Liver (tissue), 9 donors: ENCODE results near the gene NIBAN1. TPM values are rescaled to one million over a fixed set of nuclear protein-coding genes. Genes with fewer than 3 reads are reported as not detected.

ENCODE experiments used
- DNase-seq: peaks from one replicate; pipeline ENCODE4 v3.0.0-alpha.2; 2017; ENCODE audit warnings: low spot score
- H3K27ac ChIP-seq, 2 donors: one replicate each; pipeline ENCODE4 v1.7.0; 2013; ENCODE audit warnings: inconsistent platforms in 2 of 2, low read length in 2 of 2, control low read depth in 1 of 2, low read depth in 1 of 2, mild to moderate bottlenecking in 1 of 2
- H3K27me3 ChIP-seq, 4 donors: one replicate each; pipeline versions ENCODE4 v1.6.1 to v1.7.0; 2013; ENCODE audit warnings: low read length in 3 of 4, inconsistent platforms in 1 of 4, mild to moderate bottlenecking in 1 of 4, moderate library complexity in 1 of 4; ENCODE audit not compliant: control insufficient read depth in 4 of 4, insufficient read depth in 4 of 4
- H3K36me3 ChIP-seq, 4 donors: one replicate each; pipeline versions ENCODE4 v1.6.1 to v1.7.0; 2013; ENCODE audit warnings: low read length in 3 of 4, mild to moderate bottlenecking in 3 of 4, low read depth in 1 of 4, moderate library complexity in 1 of 4; ENCODE audit not compliant: control insufficient read depth in 4 of 4, insufficient read depth in 3 of 4
- H3K4me1 ChIP-seq, 4 donors: one replicate each; pipeline versions ENCODE4 v1.6.1 to v1.7.0; 2013; ENCODE audit warnings: low read length in 3 of 4, mild to moderate bottlenecking in 3 of 4, moderate library complexity in 1 of 4; ENCODE audit not compliant: control insufficient read depth in 4 of 4, insufficient read depth in 4 of 4
- H3K4me3 ChIP-seq, 3 donors: one replicate each; pipeline versions ENCODE4 v1.6.1 to v1.7.0; 2013; ENCODE audit warnings: low read length in 3 of 3, control low read depth in 1 of 3, low read depth in 1 of 3, mild to moderate bottlenecking in 1 of 3
- H3K9ac ChIP-seq, 2 donors: one replicate each; pipeline ENCODE4 v1.7.0; 2013; ENCODE audit warnings: low read length in 2 of 2, mild to moderate bottlenecking in 2 of 2, moderate library complexity in 2 of 2, control low read depth in 1 of 2, low read depth in 1 of 2
- H3K9me3 ChIP-seq, 4 donors: one replicate each; pipeline versions ENCODE4 v1.6.1 to v1.7.0; 2013; ENCODE audit warnings: low read length in 3 of 4; ENCODE audit not compliant: control insufficient read depth in 4 of 4
- CTCF ChIP-seq: fragments of 150-350 bp; IDR thresholded peaks from 2 replicates; pipeline ENCODE4 v1.5.1; 2017; ENCODE audit warnings: improper control_type of control experiment, low read depth, low read length; ENCODE audit not compliant: missing input control
- EGR1 ChIP-seq, 2 donors: IDR thresholded peaks; 2 replicates each; pipeline ENCODE4 v1.6.1; 2016 to 2018; ENCODE audit warnings: antibody characterized with exemption in 2 of 2, low read depth in 2 of 2
- FOXA1 ChIP-seq: IDR thresholded peaks from 2 replicates; pipeline ENCODE4 v1.6.1; 2016; ENCODE audit warnings: antibody characterized with exemption
- FOXA2 ChIP-seq: IDR thresholded peaks from 2 replicates; pipeline ENCODE4 v1.6.1; 2016; ENCODE audit warnings: antibody characterized with exemption
- HNF4A ChIP-seq, 2 donors: conservative IDR thresholded peaks; 2 replicates each; pipeline ENCODE4 v1.6.1; 2016; ENCODE audit warnings: antibody characterized with exemption in 2 of 2, mild to moderate bottlenecking in 2 of 2
- HNF4G ChIP-seq: IDR thresholded peaks from 2 replicates; pipeline ENCODE4 v1.6.1; 2016; ENCODE audit warnings: antibody characterized with exemption
- JUND ChIP-seq, 2 donors: IDR thresholded peaks; 2 replicates each; pipeline ENCODE4 v1.6.1; 2016; ENCODE audit warnings: antibody characterized with exemption in 2 of 2
- MAX ChIP-seq: IDR thresholded peaks from 2 replicates; pipeline ENCODE4 v1.6.1; 2016; ENCODE audit warnings: antibody characterized with exemption
- NR2F2 ChIP-seq: IDR thresholded peaks from 2 replicates; pipeline ENCODE4 v1.6.1; 2016; ENCODE audit warnings: antibody characterized with exemption
- RAD21 ChIP-seq, 2 donors: IDR thresholded peaks; 2 replicates each; pipeline ENCODE4 v1.6.1; 2016; ENCODE audit warnings: antibody characterized with exemption in 2 of 2, mild to moderate bottlenecking in 2 of 2
- REST ChIP-seq: IDR thresholded peaks from 2 replicates; pipeline ENCODE4 v1.6.1; 2016; ENCODE audit warnings: antibody characterized with exemption, mild to moderate bottlenecking
- RXRA ChIP-seq, 2 donors: IDR thresholded peaks; 2 replicates each; pipeline ENCODE4 v1.6.1; 2017 to 2018; ENCODE audit warnings: antibody characterized with exemption in 2 of 2, mild to moderate bottlenecking in 1 of 2
- SP1 ChIP-seq: IDR thresholded peaks from 2 replicates; pipeline ENCODE4 v1.6.1; 2018; ENCODE audit warnings: antibody characterized with exemption, mild to moderate bottlenecking
- TAF1 ChIP-seq: conservative IDR thresholded peaks from 2 replicates; pipeline ENCODE4 v1.6.1; 2016; ENCODE audit warnings: antibody characterized with exemption, mild to moderate bottlenecking
- YY1 ChIP-seq: IDR thresholded peaks from 2 replicates; pipeline ENCODE4 v1.6.1; 2016; ENCODE audit warnings: antibody characterized with exemption, mild to moderate bottlenecking
- WGBS: extraction: QIAGEN DNeasy Blood & Tissue Kit; methylation state at CpG from one replicate; pipeline ENCODE4 v1.1.7; 2013; 5-methylcytosine and 5-hydroxymethylcytosine counted together
- polyA plus RNA-seq, 2 donors: library from polyadenylated mRNA; stranded (reverse) in 1 of 2; unstranded in 1 of 2; fragments of 200-250 nt in 1 of 2; fragments of >200 nt in 1 of 2; fragmentation: Nextera tagmentation in 1 of 2; extraction: Ambion mirVana in 1 of 2; gene quantifications; one replicate each; pipeline versions ENCODE4 v1.2.1 to v1.2.3, GENCODE V29; 2013 to 2015
- total RNA-seq, 2 donors: library from RNA; depleted of rRNA; stranded (reverse); fragments of >200 nt; gene quantifications; one replicate each; pipeline ENCODE4 v1.2.3, GENCODE V29; 2014
- TF ChIP-seq, protein P1 (sequence below): IDR thresholded peaks from 2 replicates; pipeline ENCODE4 v1.6.1; 2016; ENCODE audit warnings: antibody characterized with exemption
- donor health status: healthy.
- donor health status: healthy.
- donor health status: healthy.
- donor health status: healthy.
- donor health status: healthy.

The NIBAN1 gene, protein sequence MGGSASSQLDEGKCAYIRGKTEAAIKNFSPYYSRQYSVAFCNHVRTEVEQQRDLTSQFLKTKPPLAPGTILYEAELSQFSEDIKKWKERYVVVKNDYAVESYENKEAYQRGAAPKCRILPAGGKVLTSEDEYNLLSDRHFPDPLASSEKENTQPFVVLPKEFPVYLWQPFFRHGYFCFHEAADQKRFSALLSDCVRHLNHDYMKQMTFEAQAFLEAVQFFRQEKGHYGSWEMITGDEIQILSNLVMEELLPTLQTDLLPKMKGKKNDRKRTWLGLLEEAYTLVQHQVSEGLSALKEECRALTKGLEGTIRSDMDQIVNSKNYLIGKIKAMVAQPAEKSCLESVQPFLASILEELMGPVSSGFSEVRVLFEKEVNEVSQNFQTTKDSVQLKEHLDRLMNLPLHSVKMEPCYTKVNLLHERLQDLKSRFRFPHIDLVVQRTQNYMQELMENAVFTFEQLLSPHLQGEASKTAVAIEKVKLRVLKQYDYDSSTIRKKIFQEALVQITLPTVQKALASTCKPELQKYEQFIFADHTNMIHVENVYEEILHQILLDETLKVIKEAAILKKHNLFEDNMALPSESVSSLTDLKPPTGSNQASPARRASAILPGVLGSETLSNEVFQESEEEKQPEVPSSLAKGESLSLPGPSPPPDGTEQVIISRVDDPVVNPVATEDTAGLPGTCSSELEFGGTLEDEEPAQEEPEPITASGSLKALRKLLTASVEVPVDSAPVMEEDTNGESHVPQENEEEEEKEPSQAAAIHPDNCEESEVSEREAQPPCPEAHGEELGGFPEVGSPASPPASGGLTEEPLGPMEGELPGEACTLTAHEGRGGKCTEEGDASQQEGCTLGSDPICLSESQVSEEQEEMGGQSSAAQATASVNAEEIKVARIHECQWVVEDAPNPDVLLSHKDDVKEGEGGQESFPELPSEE
- total RNA-seq = 1 to 10 TPM; 4.3 to 5.5 TPM
- polyA plus RNA-seq = 1 to 10 TPM in 1 of 2 donors, under 1 TPM in 1; 0.50 to 1.3 TPM

- WGBS = 3% methylated on average over 70 of the region's 70 CpGs
- TF ChIP-seq, protein P1, sequence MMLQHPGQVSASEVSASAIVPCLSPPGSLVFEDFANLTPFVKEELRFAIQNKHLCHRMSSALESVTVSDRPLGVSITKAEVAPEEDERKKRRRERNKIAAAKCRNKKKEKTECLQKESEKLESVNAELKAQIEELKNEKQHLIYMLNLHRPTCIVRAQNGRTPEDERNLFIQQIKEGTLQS = no peak
- TF ChIP-seq FOXA1 (no peak), EGR1 (IDR thresholded peaks at IDR 0.05; ENCODE audit: low read depth in 2 of 2) (no peak), NR2F2 (no peak)
- peak; percentile 42 for DNase-seq
- Histone ChIP-seq H3K9ac (no peak within 1 kb of the TSS), H3K36me3 (no peaks in the 10 kb centered on the region), H3K4me3 (peak within 1 kb of the TSS; percentile 15 to 78 (median 64)), H3K27me3 (peaks cover 0 to 2% (median 0%) of the 10 kb centered on the region in 4 donors), H3K27ac (peak within 1 kb of the TSS; percentile 7 to 29), H3K9me3 (no peaks in the 10 kb centered on the region), H3K4me1 (peaks cover 11 to 22% (median 19%) of the 10 kb centered on the region in 4 donors)
Observed at GRCh38 chr1:184974056-184974836, at the start of gene NIBAN1. TSS of gene NIBAN1 (minus strand) at chr1:184974508. CDS start at chr1:184974356, 152 bp downstream.

- H3K27ac ChIP-seq = no peak overlapping the region
- no peaks in the 10 kb centered on the region for H3K27me3 ChIP-seq
- H3K9ac ChIP-seq = no peak overlapping the region
- WGBS = 82% methylated on average over 3 of the region's 3 CpGs
- H3K36me3 ChIP-seq = no peaks in the 10 kb centered on the region
- no peak overlapping the region for H3K4me3 ChIP-seq
- DNase-seq = no peak
- H3K4me1 ChIP-seq = no peaks in the 10 kb centered on the region
- no peaks in the 10 kb centered on the region for H3K9me3 ChIP-seq
- TF ChIP-seq RAD21 (IDR thresholded peaks at IDR 0.05) (no peak), HNF4G (no peak), FOXA1 (no peak), HNF4A (conservative IDR thresholded peaks at IDR 0.05) (no peak), NR2F2 (no peak), SP1 (no peak), REST (no peak), CTCF (no peak), JUND (IDR thresholded peaks at IDR 0.05) (no peak), FOXA2 (no peak), MAX (no peak), TAF1 (no peak), YY1 (no peak), EGR1 (IDR thresholded peaks at IDR 0.05; ENCODE audit: low read depth in 2 of 2) (no peak), RXRA (IDR thresholded peaks at IDR 0.05) (no peak)
Observed at GRCh38 chr1:185017966-185018365, 43.7 kb upstream of the NIBAN1 start.
